HT1080 (cell line): Measurements from ENCODE around the gene RHBDD2. TPM values are rescaled to one million over a fixed set of nuclear protein-coding genes. Genes with fewer than 3 reads are reported as not detected.
A peak's percentile ranks its signal among the peaks of the same experiment; 100 is the strongest.
"Not testable (repeated sequence)": the region's sequence is repeated elsewhere in the genome, so short reads cannot be mapped to it uniquely, and the experiment has no call there.

Experiments
- DNase-seq: peaks from one replicate; pipeline ENCODE4 v3.0.0-alpha.2; 2015; ENCODE audit warnings: low read depth
- polyA plus RNA-seq, 2 experiments: library from polyadenylated mRNA; depleted of rRNA; stranded (reverse); fragments of >200 nt; gene quantifications; 2 replicates each; pipeline ENCODE4 v1.2.3, GENCODE V29; 2015
- total RNA-seq: library from RNA; depleted of rRNA; stranded (reverse); fragments of >200 nt; shearing (Covaris generic); gene quantifications from 2 replicates; pipeline ENCODE4 v1.2.3, GENCODE V29; 2014; rRNA removed

The RHBDD2 gene
- 19.0 and 31.2 TPM in 2 replicates for total RNA-seq
- 27.2 and 29.4 TPM in 2 replicates for polyA plus RNA-seq (2015; cell fraction: cytosol; rRNA removed)
- polyA plus RNA-seq (2015; cell fraction: nucleus; rRNA removed), result 13.3 and 15.6 TPM in 2 replicates

DNA sequence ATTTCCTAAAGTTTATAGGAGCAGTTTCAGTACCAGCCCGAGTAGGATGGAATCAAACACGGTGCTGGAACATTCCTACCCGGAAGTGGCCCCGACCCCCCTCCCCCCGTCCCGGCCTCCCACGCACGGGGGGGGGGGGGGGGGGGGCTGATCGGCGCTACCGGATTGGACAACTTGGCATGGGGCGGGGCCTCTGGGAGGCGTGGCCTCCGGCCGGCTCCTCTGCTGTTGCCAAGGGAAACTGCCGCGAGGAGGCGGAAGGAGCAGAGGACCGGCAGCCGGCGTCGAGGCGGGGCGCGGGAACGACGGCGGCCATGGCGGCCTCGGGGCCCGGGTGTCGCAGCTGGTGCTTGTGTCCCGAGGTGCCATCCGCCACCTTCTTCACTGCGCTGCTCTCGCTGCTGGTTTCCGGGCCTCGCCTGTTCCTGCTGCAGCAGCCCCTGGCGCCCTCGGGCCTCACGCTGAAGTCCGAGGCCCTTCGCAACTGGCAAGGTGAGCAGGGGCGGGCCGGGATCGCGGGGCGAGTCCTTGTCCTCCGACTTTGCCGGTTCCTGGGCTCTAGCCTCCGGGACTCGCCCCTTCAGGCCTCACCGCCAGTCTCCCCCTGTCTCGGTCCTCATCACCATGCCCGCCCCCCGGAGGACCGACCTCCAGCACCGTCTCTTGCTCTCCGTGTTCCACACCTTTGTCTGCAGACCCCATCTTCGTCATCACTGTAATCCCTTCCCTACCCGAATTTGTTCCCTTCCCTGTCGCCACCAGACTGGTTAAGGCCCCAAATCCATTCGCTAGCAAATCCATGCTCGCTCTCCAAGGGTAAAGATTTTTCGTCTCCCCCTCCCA is at the start of gene RHBDD2:
TSS of gene RHBDD2 (plus strand) at position 266 of the 843 bp plus-strand sequence. CDS start at position 315, 49 bp downstream.
- DNase-seq, result peak; percentile 82

DNA sequence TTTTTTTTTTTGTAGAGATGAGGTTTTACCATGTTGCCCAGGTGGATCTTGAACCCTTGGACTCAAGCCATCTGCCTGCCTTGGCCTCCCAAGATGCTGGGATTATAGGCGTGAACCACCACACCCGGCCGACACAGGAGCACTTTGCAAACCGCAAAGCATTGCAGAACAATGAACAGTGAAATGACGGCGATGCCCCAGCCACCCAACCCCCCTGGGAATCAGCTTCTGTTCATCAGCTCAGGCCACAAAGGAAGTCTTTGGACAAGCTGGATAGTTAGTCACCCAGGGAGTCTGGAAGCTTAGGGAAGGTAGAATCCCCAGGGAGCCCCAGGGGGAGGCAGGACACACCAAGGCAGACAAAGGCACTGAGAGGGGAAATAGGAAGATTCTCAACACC is 49.2 kb upstream of the RHBDD2 start:
- peak; percentile 99 for DNase-seq

- DNase-seq, result no peak
Measured at GRCh38 chr7:75830978-75831377, 47.9 kb upstream of the RHBDD2 start.

- DNase-seq, result peak; percentile 87
Measured at GRCh38 chr7:75833662-75834061, 45.2 kb upstream of the RHBDD2 start.

- no peak for DNase-seq
Measured at GRCh38 chr7:75835688-75836285, 43.0 kb upstream of the RHBDD2 start.

DNA sequence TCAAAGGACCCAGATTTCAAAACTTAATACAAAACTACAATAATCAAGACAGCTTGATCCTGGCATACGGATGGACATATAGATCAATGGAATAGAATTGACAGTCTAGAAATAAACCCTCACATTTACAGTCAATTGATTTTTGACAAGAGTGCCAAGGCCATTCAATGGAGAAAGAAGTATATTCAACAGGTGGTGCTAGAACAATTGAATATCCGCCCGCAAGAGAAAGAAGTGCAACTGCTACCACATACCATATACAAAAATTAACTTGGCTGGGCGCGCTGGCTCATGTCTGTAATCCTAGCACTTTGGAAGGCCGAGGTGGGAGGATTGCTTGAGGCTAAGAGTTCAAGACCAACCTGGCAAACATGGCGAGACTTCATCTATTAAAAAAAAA is 42.0 kb upstream of the RHBDD2 start:
- no peak for DNase-seq

- DNase-seq, result not testable (repeated sequence)
Measured at GRCh38 chr7:75838281-75838930, 40.4 kb upstream of the RHBDD2 start.

GRCh38 chr7:75840029-75840428 is 38.8 kb upstream of the RHBDD2 start:
- no peak for DNase-seq

- peak; percentile 79 for DNase-seq
Measured at GRCh38 chr7:75842836-75843446, 35.9 kb upstream of the RHBDD2 start.

DNA sequence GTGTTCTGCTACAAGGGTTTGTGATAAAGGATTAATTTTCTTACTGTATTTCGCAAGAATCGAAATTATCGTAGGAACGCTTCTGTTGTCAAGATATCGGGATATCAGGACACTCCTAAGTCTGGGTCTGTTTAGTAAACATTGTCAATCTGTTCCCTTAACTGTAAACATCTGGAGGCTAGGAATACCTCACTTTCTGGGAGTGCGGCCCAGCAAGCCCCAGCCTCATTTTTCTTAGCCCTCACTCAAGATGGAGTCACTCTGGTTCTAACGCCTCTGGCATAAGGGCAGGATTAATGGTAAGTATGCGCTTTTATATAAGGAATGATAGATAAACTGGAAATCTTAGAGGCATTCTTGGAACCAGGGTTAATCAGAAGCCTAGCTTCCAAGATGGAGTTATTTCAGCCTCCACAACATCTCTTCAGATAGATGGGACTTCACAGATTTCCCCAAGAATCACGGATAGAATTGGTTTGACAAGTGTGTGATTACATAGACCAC is 35.2 kb upstream of the RHBDD2 start:
- DNase-seq, result no peak

DNA sequence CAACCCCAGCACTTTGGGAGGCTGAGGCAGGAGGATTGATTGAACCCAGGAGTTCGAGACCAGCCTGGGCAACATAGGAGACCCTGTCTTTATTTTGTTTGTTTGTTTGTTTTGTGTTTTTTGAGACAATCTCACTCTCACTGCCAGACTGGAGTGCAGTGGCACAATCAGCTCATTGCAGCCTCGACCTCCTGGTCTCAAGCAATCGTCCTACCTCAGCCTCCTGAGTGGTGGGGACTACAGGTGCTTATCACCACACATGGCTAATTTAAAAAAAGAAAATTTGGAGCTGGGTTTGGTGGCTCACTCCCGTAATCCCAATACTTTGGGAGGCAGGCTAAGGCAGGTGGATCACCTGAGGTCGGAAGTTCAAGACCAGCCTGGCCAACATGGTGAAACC is 34.7 kb upstream of the RHBDD2 start:
- no peak for DNase-seq

- DNase-seq, result not testable (repeated sequence)
Measured at GRCh38 chr7:75845132-75845531, 33.7 kb upstream of the RHBDD2 start.

DNA sequence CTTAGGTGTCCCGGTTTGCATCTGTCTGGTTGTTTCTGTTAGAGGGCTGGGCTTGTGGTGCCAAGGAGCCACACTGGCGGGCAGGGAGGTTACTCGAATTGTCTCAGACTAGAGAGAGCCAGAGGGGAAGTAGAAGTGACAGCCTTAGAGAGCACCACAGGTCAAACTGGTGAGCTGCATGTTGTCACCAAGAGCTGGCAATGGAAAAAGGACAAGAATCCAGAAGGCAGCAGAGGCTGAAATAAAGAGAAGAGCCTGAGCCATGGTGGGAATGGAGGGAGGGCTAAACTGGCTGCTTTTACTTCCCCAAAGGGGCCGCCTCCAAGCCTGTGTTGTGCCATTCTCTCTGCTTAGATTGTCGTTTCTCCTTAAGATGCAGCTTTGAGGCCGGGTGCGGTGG is 31.1 kb upstream of the RHBDD2 start:
- DNase-seq, result no peak

DNA sequence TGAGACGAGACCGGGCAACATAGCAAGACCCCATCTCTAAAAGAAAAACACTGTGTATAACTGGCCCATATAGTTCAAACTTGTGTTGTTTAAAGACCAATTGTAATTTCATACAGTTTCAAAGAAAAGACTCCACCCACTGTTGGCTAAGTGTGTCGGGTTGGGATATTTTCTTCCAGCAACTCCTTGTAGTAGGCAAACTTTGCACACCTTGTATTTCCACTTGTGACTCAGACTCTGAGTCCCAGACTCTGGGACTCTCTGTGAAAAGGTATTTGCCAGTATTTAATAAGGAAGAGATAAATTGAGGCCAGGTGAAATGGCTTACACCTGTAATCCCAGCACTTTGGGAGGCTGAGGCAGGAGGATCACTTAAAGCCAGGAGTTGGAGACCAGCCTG is 29.3 kb upstream of the RHBDD2 start:
- no peak for DNase-seq

DNA sequence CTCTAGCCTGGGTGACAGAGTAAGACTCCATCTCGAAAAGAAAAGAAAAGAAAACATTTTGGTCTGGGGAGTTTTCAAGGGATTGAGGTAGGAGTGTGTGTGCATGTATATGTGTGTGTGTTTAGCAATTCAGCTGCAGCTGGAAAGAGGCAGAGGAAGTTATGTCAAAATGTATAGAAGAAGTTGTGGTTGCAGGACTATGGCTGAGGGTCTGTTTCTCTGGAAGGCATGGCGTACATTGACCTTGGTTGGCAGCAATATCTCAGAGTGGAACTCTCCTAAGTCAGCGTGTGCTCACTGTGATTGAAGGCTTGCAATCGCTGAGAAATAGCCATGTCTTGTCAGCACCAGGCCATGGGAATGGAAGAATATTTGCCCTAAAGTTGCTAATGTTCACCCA is 28.6 kb upstream of the RHBDD2 start:
- no peak for DNase-seq

DNA sequence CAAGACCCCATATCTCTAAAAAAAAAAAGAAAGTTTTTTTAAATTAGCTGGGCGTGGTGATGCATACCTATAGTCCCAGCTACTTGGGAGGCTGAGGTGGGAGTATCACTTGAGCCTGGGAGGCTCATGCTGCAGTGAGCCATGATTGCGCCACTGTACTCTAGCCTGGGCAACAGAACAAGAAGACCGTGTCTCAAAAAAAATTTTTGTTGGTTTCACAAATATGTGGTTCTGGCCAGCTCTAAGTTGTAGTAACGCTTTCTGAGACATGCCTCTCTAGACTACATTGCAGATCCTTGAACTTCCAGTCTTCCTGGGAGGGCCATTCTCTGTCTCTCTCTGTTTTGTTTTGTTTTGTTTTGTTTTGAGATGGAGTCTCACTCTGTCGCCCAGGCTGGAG is 24.6 kb upstream of the RHBDD2 start:
- no peak for DNase-seq

DNA sequence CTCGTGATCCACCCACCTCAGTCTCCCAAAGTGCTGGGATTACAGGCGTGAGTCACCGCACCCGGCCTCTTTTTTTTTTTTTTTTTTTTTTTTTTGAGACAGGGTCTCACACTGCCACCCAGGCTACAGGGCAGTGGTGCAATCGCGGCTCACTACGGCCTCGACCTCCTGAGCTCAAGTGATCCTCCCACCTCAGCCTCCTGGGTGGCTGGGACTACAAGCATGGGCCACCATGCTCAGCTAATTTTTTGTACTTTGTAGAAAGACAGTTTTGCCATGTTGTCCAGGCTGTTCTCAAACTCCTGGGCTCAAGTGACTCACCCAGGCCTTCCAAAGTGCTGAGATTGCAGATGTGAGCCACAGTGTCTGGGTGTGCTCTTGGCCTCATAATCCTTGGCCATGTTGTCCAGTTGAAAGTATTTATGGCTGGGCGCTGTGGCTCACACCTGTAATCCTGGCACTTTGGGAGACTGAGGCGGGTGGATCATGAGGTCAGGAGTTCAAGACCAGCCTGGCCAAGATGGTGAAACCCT is 24.0 kb upstream of the RHBDD2 start:
- not testable (repeated sequence) for DNase-seq

- no peak for DNase-seq
Measured at GRCh38 chr7:75856536-75856935, 22.3 kb upstream of the RHBDD2 start.

GRCh38 chr7:75858410-75858809 is 20.4 kb upstream of the RHBDD2 start:
- DNase-seq, result no peak

DNA sequence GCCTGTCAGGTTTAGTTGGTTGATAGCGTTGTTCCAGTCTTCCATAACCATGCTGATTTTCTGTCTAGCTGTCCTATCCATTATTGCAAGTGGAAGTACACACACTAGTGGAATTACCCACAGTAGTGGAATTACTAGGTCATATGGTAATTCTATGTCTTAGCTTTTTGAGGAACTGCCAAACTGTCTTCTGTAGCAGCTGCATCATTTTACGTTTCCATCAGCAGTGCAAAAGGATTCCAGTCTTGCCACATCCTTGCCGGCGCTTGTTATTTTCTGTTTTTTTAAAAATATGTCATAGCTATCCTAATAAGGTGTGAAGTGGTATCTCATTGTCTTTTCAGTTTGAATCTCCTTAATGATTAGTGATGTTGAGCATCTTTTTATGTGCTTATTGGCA is 17.2 kb upstream of the RHBDD2 start:
- no peak for DNase-seq

DNA sequence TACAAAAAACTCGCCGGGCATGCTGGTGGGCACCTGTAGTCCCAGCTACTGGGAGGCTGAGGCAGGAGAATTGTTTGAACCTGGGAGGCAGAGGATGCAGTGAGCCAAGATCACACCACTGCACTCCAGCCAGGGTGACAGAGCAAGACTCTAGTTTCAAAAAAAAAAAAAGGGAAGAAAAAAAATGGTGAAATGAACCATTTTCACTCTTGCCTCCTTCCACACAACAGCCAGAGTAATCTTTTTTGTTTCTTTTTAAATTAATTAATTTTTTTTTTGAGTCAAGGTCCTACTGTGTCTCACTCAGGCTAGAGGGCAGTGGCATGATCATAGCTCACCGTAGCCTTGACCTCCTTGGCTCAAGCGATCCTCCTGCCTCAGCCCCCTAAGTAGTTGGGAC is 14.6 kb upstream of the RHBDD2 start:
- DNase-seq, result not testable (repeated sequence)
